HG02981 (cell line): ENCODE data around the gene FAM227B.
"Not testable (repeated sequence)": the region's sequence is repeated elsewhere in the genome, so short reads cannot be mapped to it uniquely, and the experiment has no call there.

Experiments used
- ATAC-seq: cut with Tn5 transposase; IDR thresholded peaks from one replicate; pipeline ENCODE4 v1.9.1; 2021; ENCODE audit warnings: mild to moderate bottlenecking, moderate library complexity; ENCODE audit not compliant: unreplicated experiment

The FAM227B gene

GRCh38 chr15:49495993-49496753, 124.4 kb downstream of the FAM227B start:
- ATAC-seq, result no peak

- no peak for ATAC-seq
Measured at GRCh38 chr15:49494842-49495241, 125.8 kb downstream of the FAM227B start.

- ATAC-seq, result no peak
Measured at GRCh38 chr15:49492830-49493229, 127.8 kb downstream of the FAM227B start.

- no peak for ATAC-seq
Measured at GRCh38 chr15:49492151-49492550, 128.5 kb downstream of the FAM227B start.

GRCh38 chr15:49490966-49491365, 129.7 kb downstream of the FAM227B start:
- no peak for ATAC-seq

- ATAC-seq, result not testable (repeated sequence)
Measured at GRCh38 chr15:49485401-49485800, 135.2 kb downstream of the FAM227B start.

- not testable (repeated sequence) for ATAC-seq
Measured at GRCh38 chr15:49478982-49479381, 141.6 kb downstream of the FAM227B start.

- ATAC-seq, result not testable (repeated sequence)
Measured at GRCh38 chr15:49478021-49478420, 142.6 kb downstream of the FAM227B start.

GRCh38 chr15:49473031-49473430, 147.6 kb downstream of the FAM227B start:
- no peak for ATAC-seq

- no peak for ATAC-seq
Measured at GRCh38 chr15:49472338-49472737, 148.3 kb downstream of the FAM227B start.

GRCh38 chr15:49471733-49472132, 148.9 kb downstream of the FAM227B start:
- ATAC-seq, result peak; percentile 56

GRCh38 chr15:49471248-49471647, 149.4 kb downstream of the FAM227B start:
- ATAC-seq, result not testable (repeated sequence)

GRCh38 chr15:49468481-49468839, 152.2 kb downstream of the FAM227B start:
- ATAC-seq, result no peak

GRCh38 chr15:49467746-49468480, 152.7 kb downstream of the FAM227B start:
- no peak for ATAC-seq

- no peak for ATAC-seq
Measured at GRCh38 chr15:49466119-49466518, 154.5 kb downstream of the FAM227B start.

GRCh38 chr15:49464522-49464921, 156.1 kb downstream of the FAM227B start:
- no peak for ATAC-seq

GRCh38 chr15:49462232-49462844, 158.3 kb downstream of the FAM227B start:
- no peak for ATAC-seq

- ATAC-seq, result no peak
Measured at GRCh38 chr15:49460411-49460941, 160.1 kb downstream of the FAM227B start.

- ATAC-seq, result no peak
Measured at GRCh38 chr15:49458145-49458544, 162.5 kb downstream of the FAM227B start.

GRCh38 chr15:49456166-49456565, 164.5 kb downstream of the FAM227B start:
- no peak for ATAC-seq

- ATAC-seq, result no peak
Measured at GRCh38 chr15:49452595-49452994, 168.0 kb downstream of the FAM227B start.

GRCh38 chr15:49441816-49442215, 178.8 kb downstream of the FAM227B start:
- no peak for ATAC-seq
